IMR-90 (cell line): ENCODE data around the gene MTUS2. TPM values are rescaled to one million over a fixed set of nuclear protein-coding genes. Genes with fewer than 3 reads are reported as not detected.

Experiments
- ATAC-seq: fragments of 200-7000 bp; cut with Tn5 transposase; 2 replicates; pipeline ENCODE4 v1.9.1; 2020; ENCODE audit warnings: low read depth, mild to moderate bottlenecking, moderate library complexity
- BruUV-seq: library from RNA; stranded (reverse); fragments of 400-500 nt; replicated peaks from 2 replicates; lab custom pipeline; 2021; lab: Mats Ljungman, UMichigan
- CTCF ChIA-PET: fragments of 300-600 bp; formaldehyde crosslinking; extraction: SDS; loops from one replicate; lab custom pipeline; 2021; ENCODE audit warnings: antibody characterized with exemption; lab: Yijun Ruan, JAX
- POLR2A ChIA-PET: fragments of 300-600 bp; sonication (Branson Sonifier 250); formaldehyde crosslinking; loops from one replicate; lab custom pipeline; 2022; ENCODE audit warnings: antibody characterized with exemption; ENCODE audit not compliant: unreplicated experiment; lab: Charles Lee
- DNase-seq: peaks from one replicate; pipeline ENCODE4 v3.0.0; 2013
- H2AFZ ChIP-seq: replicated peaks from 2 replicates; pipeline ENCODE3; 2013; ENCODE audit warnings: low read length, mild to moderate bottlenecking; ENCODE audit not compliant: poor library complexity
- H2AK5ac ChIP-seq: 2 replicates; pipeline ENCODE4 v1.6.1; 2013; ENCODE audit warnings: low read depth, low read length, inconsistent platforms
- H2AK9ac ChIP-seq: replicated peaks from 2 replicates; pipeline ENCODE3; 2013; ENCODE audit warnings: mild to moderate bottlenecking, low read depth, low read length, moderate library complexity; ENCODE audit not compliant: poor library complexity
- H2BK120ac ChIP-seq: 2 replicates; pipeline ENCODE4 v1.6.1; 2013; ENCODE audit warnings: low read depth, low read length, inconsistent platforms
- H2BK15ac ChIP-seq: 3 replicates; pipeline ENCODE4 v1.6.1; 2013; ENCODE audit warnings: low read depth, low read length, inconsistent platforms
- H2BK20ac ChIP-seq: 2 replicates; pipeline ENCODE4 v1.6.1; 2013; ENCODE audit warnings: low read depth, mild to moderate bottlenecking, inconsistent platforms, low read length, moderate library complexity
- H2BK5ac ChIP-seq: 2 replicates; pipeline ENCODE4 v1.6.1; 2013; ENCODE audit warnings: mild to moderate bottlenecking, low read depth, low read length, inconsistent platforms; ENCODE audit not compliant: poor library complexity, severe bottlenecking
- H3K14ac ChIP-seq: replicated peaks from 2 replicates; pipeline ENCODE4 v1.6.1; 2013; ENCODE audit warnings: low read depth, low read length, inconsistent platforms
- H3K18ac ChIP-seq: 2 replicates; pipeline ENCODE4 v1.6.1; 2013; ENCODE audit warnings: low read depth, low read length, control low read depth
- H3K23ac ChIP-seq: 2 replicates; pipeline ENCODE4 v1.6.1; 2013; ENCODE audit warnings: low read depth, low read length, inconsistent platforms
- H3K27ac ChIP-seq: 2 replicates; pipeline ENCODE4 v1.5.1; 2013; ENCODE audit warnings: mild to moderate bottlenecking, control low read depth, low read length; ENCODE audit not compliant: insufficient read depth
- H3K27me3 ChIP-seq: 2 replicates; pipeline ENCODE4 v1.6.1; 2013; ENCODE audit warnings: low read length; ENCODE audit not compliant: control insufficient read depth, insufficient read depth
- H3K36me3 ChIP-seq: 2 replicates; pipeline ENCODE4 v1.6.1; 2013; ENCODE audit warnings: low read length, mixed read lengths; ENCODE audit not compliant: control insufficient read depth, insufficient read depth
- H3K4ac ChIP-seq: 2 replicates; pipeline ENCODE4 v1.6.1; 2013; ENCODE audit warnings: low read depth, low read length, inconsistent platforms
- H3K4me1 ChIP-seq: 2 replicates; pipeline ENCODE4 v1.6.1; 2013; ENCODE audit warnings: low read length, mixed read lengths; ENCODE audit not compliant: control insufficient read depth, insufficient read depth
- H3K4me2 ChIP-seq: 2 replicates; pipeline ENCODE4 v1.6.1; 2013; ENCODE audit warnings: low read depth, mild to moderate bottlenecking, control low read depth, low read length, moderate library complexity
- H3K4me3 ChIP-seq: 2 replicates; pipeline ENCODE4 v1.5.1; 2013; ENCODE audit warnings: low read depth, mild to moderate bottlenecking, control low read depth, low read length, moderate library complexity; ENCODE audit not compliant: insufficient read depth
- H3K56ac ChIP-seq: 2 replicates; pipeline ENCODE4 v1.6.1; 2013; ENCODE audit warnings: low read length, inconsistent platforms; ENCODE audit not compliant: insufficient read depth; ENCODE audit errors: extremely low read depth
- H3K79me1 ChIP-seq, 2 experiments: 2 replicates each; pipeline ENCODE4 v1.6.1; 2013; ENCODE audit warnings: low read length in 2 of 2, inconsistent platforms in 1 of 2, low read depth in 1 of 2
- H3K9ac ChIP-seq: 2 replicates; pipeline ENCODE4 v1.6.1; 2013; ENCODE audit warnings: low read depth, low read length, control low read depth
- H3K9me1 ChIP-seq: 2 replicates; pipeline ENCODE4 v1.6.1; 2013; ENCODE audit warnings: low read length, inconsistent platforms; ENCODE audit not compliant: insufficient read depth
- H3K9me3 ChIP-seq: 2 replicates; pipeline ENCODE4 v1.6.1; 2013; ENCODE audit warnings: low read length; ENCODE audit not compliant: control insufficient read depth, insufficient read depth
- H4K20me1 ChIP-seq: 2 replicates; pipeline ENCODE4 v1.6.1; 2013; ENCODE audit warnings: low read length, inconsistent platforms; ENCODE audit not compliant: insufficient read depth
- H4K5ac ChIP-seq: 2 replicates; pipeline ENCODE4 v1.6.1; 2013; ENCODE audit warnings: mild to moderate bottlenecking, low read depth, low read length, control low read depth
- H4K8ac ChIP-seq, 2 experiments: 2 replicates each; pipeline ENCODE4 v1.6.1; 2013; ENCODE audit warnings: low read depth in 2 of 2, low read length in 2 of 2, control low read depth in 1 of 2, inconsistent platforms in 1 of 2
- H4K91ac ChIP-seq: 2 replicates; pipeline ENCODE4 v1.6.1; 2013; ENCODE audit warnings: low read depth, low read length, inconsistent platforms; ENCODE audit not compliant: insufficient read depth
- BHLHE40 ChIP-seq: fragments of 150-350 bp; IDR thresholded peaks from 2 replicates; pipeline ENCODE4 v1.6.1; 2016; ENCODE audit warnings: mild to moderate bottlenecking, low read depth, low read length
- CEBPB ChIP-seq: IDR thresholded peaks from 2 replicates; pipeline ENCODE4 v1.6.1; 2012; ENCODE audit warnings: low read depth, low read length, improper control_type of control experiment
- CHD1 ChIP-seq: IDR thresholded peaks from 2 replicates; pipeline ENCODE4 v1.6.1; 2012; ENCODE audit warnings: low read depth, low read length, improper control_type of control experiment
- CTCF ChIP-seq: conservative IDR thresholded peaks from 2 replicates; pipeline ENCODE4 v1.5.1; 2012; ENCODE audit warnings: mild to moderate bottlenecking, low read depth, low read length, improper control_type of control experiment
- FOS ChIP-seq: fragments of 150-350 bp; IDR thresholded peaks from 2 replicates; pipeline ENCODE4 v1.6.1; 2016; ENCODE audit warnings: low read depth, low read length
- MAFK ChIP-seq: IDR thresholded peaks from 2 replicates; pipeline ENCODE4 v1.6.1; 2012; ENCODE audit warnings: low read depth, low read length, improper control_type of control experiment
- MAZ ChIP-seq: IDR thresholded peaks from 2 replicates; pipeline ENCODE4 v1.6.1; 2012; ENCODE audit warnings: low read depth, mild to moderate bottlenecking, low read length, improper control_type of control experiment, moderate library complexity, borderline replicate concordance
- MXI1 ChIP-seq: IDR thresholded peaks from 2 replicates; pipeline ENCODE4 v1.6.1; 2012; ENCODE audit warnings: low read depth, mild to moderate bottlenecking, low read length, moderate library complexity, borderline replicate concordance
- RAD21 ChIP-seq: IDR thresholded peaks from 2 replicates; pipeline ENCODE4 v1.6.1; 2012; ENCODE audit warnings: low read length, improper control_type of control experiment
- RCOR1 ChIP-seq: IDR thresholded peaks from 2 replicates; pipeline ENCODE4 v1.6.1; 2012; ENCODE audit warnings: mild to moderate bottlenecking, low read length, improper control_type of control experiment; ENCODE audit not compliant: insufficient replicate concordance
- RFX5 ChIP-seq: IDR thresholded peaks from 2 replicates; pipeline ENCODE4 v1.8.0; 2012; ENCODE audit warnings: low read depth, mild to moderate bottlenecking, low read length, moderate library complexity
- USF2 ChIP-seq: fragments of 150-350 bp; IDR thresholded peaks from 2 replicates; pipeline ENCODE4 v1.6.1; 2017; ENCODE audit warnings: mild to moderate bottlenecking, antibody characterized with exemption, low read length, low read depth
- WGBS, 2 experiments: methylation state at CpG; one replicate each; pipeline versions ENCODE4 v1.1.5 to v1.1.7; 2013; ENCODE audit warnings: missing lambda C conversion rate in 2 of 2; ENCODE audit not compliant: insufficient read length in 1 of 2; ENCODE audit errors: extremely low coverage in 2 of 2; 5-methylcytosine and 5-hydroxymethylcytosine counted together
- dilution Hi-C: fragments of 300-500 bp; cut with HindIII; formaldehyde crosslinking; loops from one replicate; pipeline ENCODE4 v1.14.3; 2018; ENCODE audit warnings: low sequenced_read_pairs; ENCODE audit not compliant: unreplicated experiment
- in situ Hi-C: fragments of 300-500 bp; cut with MboI; formaldehyde crosslinking; loops from 3 replicates; pipeline ENCODE4 v1.14.3; 2019; ENCODE audit warnings: low sequenced_read_pairs, inconsistent platforms, mixed read lengths
- intact Hi-C: fragments of 100-400 bp; cut with micrococcal nuclease; formaldehyde crosslinking; loops from 2 replicates; pipeline ENCODE4 v1.10.0; 2022
- polyA plus RNA-seq, 3 experiments: library from polyadenylated mRNA; depleted of rRNA; stranded (reverse); fragments of >200 nt; gene quantifications; 2 replicates each; pipeline ENCODE4 v1.2.3, GENCODE V29; 2012; ENCODE audit warnings: low replicate concordance in 1 of 3
- total RNA-seq: library from RNA; depleted of rRNA; stranded (reverse); fragments of >200 nt; gene quantifications from 2 replicates; pipeline ENCODE4 v1.2.3, GENCODE V29; 2012
- TF ChIP-seq, protein P1 (sequence below): fragments of 150-350 bp; IDR thresholded peaks from 2 replicates; pipeline ENCODE4 v1.6.1; 2016; ENCODE audit warnings: low read depth, mild to moderate bottlenecking, low read length, moderate library complexity, borderline replicate concordance

MTUS2 gene
- total and polyA plus RNA-seq, 2 of the 4 experiments (the other 2 are of a cell fraction), result under 0.01 to 0.02 TPM

- POLR2A ChIA-PET, result no interaction called here
Measured at GRCh38 chr13:29396446-29396845, 576.3 kb downstream of the MTUS2 start.

More at GRCh38 chr13:29396446-29396845, 576.3 kb downstream of the MTUS2 start:
- no peak overlapping the region for H2BK5ac ChIP-seq
- H3K56ac ChIP-seq, result no peak overlapping the region
- no peak overlapping the region for H3K4ac ChIP-seq
- H2BK15ac ChIP-seq, result no peak overlapping the region
- peaks cover 6% of the 10 kb centered on the region; the same call in 1 of the 2 replicates for H3K27me3 ChIP-seq
- no peak overlapping the region for H4K5ac ChIP-seq
- no peaks in the 10 kb centered on the region for H3K79me1 ChIP-seq
- no peaks in the 10 kb centered on the region for H3K9me1 ChIP-seq
- no peak overlapping the region for H2AK9ac ChIP-seq
- TF ChIP-seq, protein P1, sequence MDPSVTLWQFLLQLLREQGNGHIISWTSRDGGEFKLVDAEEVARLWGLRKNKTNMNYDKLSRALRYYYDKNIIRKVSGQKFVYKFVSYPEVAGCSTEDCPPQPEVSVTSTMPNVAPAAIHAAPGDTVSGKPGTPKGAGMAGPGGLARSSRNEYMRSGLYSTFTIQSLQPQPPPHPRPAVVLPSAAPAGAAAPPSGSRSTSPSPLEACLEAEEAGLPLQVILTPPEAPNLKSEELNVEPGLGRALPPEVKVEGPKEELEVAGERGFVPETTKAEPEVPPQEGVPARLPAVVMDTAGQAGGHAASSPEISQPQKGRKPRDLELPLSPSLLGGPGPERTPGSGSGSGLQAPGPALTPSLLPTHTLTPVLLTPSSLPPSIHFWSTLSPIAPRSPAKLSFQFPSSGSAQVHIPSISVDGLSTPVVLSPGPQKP, result no peak
- TF ChIP-seq CTCF (no peak), RAD21 (no peak), FOS (no peak), USF2 (no peak), CHD1 (no peak), MAZ (no peak), RCOR1 (no peak), RFX5 (no peak), MXI1 (no peak), BHLHE40 (no peak), CEBPB (no peak), MAFK (no peak)
- CTCF ChIA-PET, result no interaction called here
- H4K91ac ChIP-seq, result no peak overlapping the region
- H3K18ac ChIP-seq, result no peak overlapping the region
- H3K23ac ChIP-seq, result no peak overlapping the region
- no CpG with 5 or more reads among the region's 2 CpGs for WGBS, 2 experiments
- no peaks in the 10 kb centered on the region for H3K36me3 ChIP-seq
- H3K4me2 ChIP-seq, result no peak overlapping the region
- no peak overlapping the region for H3K27ac ChIP-seq
- H3K4me3 ChIP-seq, result no peak overlapping the region
- H4K8ac ChIP-seq, result no peak overlapping the region
- no peak overlapping the region for H3K14ac ChIP-seq
- DNase-seq, result no peak
- H2BK20ac ChIP-seq, result no peak overlapping the region
- ATAC-seq, result no peak
- H2AK5ac ChIP-seq, result no peak overlapping the region
- H4K20me1 ChIP-seq, result no peaks in the 10 kb centered on the region
- H3K9ac ChIP-seq, result no peak overlapping the region
- no TSS peak for BruUV-seq
- no peaks in the 10 kb centered on the region for H3K9me3 ChIP-seq
- dilution Hi-C loops, result no loop called here
- no peak overlapping the region for H2BK120ac ChIP-seq
- no peak overlapping the region for H2AFZ ChIP-seq
- in situ Hi-C loops, result no loop called here
- intact Hi-C loops, result no loop called here
- H3K4me1 ChIP-seq, result no peaks in the 10 kb centered on the region
